Sigmoid colon (tissue), 7 donors: ENCODE data around the gene CLIC5. TPM values are rescaled to one million over a fixed set of nuclear protein-coding genes. Genes with fewer than 3 reads are reported as not detected.

ENCODE experiments used
- DNase-seq: peaks from one replicate; pipeline ENCODE4 v3.0.0-alpha.2; 2019
- H3K27ac ChIP-seq, 4 donors: fragments of 200-600 bp; sonication (generic); one replicate each; pipeline ENCODE4 v1.5.1; 2016 to 2019; ENCODE audit warnings: mild to moderate bottlenecking in 1 of 4
- H3K27me3 ChIP-seq, 3 donors: fragments of 200-600 bp; sonication (generic); one replicate each; pipeline ENCODE4 v1.5.1; 2019; ENCODE audit warnings: mild to moderate bottlenecking in 1 of 3
- H3K36me3 ChIP-seq, 4 donors: fragments of 200-600 bp; sonication (generic); one replicate each; pipeline ENCODE4 v1.5.1; 2016 to 2019
- H3K4me1 ChIP-seq, 4 donors: fragments of 200-600 bp; sonication (generic); one replicate each; pipeline ENCODE4 v1.5.1; 2017 to 2019
- H3K4me3 ChIP-seq, 4 donors: fragments of 200-600 bp; sonication (generic); one replicate each; pipeline ENCODE4 v1.5.1; 2017 to 2019; ENCODE audit warnings: mild to moderate bottlenecking in 2 of 4, moderate library complexity in 1 of 4
- H3K9me3 ChIP-seq, 4 donors: fragments of 200-600 bp in 3 of 4; sonication (generic) in 3 of 4; one replicate each; pipeline versions ENCODE4 v1.5.1 to v1.6.1; 2013 to 2019
- CTCF ChIP-seq, 4 experiments: fragments of 450-650 bp in 3 of 4; fragments of 200-600 bp in 1 of 4; IDR thresholded peaks; one replicate each; pipeline ENCODE4 v1.5.1; 2016 to 2019; ENCODE audit warnings: antibody characterized with exemption in 4 of 4, mild to moderate bottlenecking in 3 of 4, moderate library complexity in 2 of 4
- EP300 ChIP-seq, 4 donors: sonication (generic); formaldehyde crosslinking; IDR thresholded peaks; one replicate each; pipeline ENCODE4 v1.6.1; 2017; ENCODE audit warnings: antibody characterized with exemption in 4 of 4
- POLR2A ChIP-seq, 2 donors: fragments of 450-650 bp; IDR thresholded peaks; one replicate each; pipeline ENCODE4 v1.6.1; 2016; ENCODE audit warnings: antibody characterized with exemption in 2 of 2, mild to moderate bottlenecking in 2 of 2, moderate library complexity in 2 of 2
- POLR2AphosphoS5 ChIP-seq, 4 donors: sonication (generic); formaldehyde crosslinking; IDR thresholded peaks; one replicate each; pipeline ENCODE4 v1.6.1; 2017; ENCODE audit warnings: antibody characterized with exemption in 4 of 4
- WGBS, 2 donors: extraction: QIAGEN DNeasy Blood & Tissue Kit; methylation state at CpG; one replicate each; pipeline ENCODE4 v1.1.7; 2013; 5-methylcytosine and 5-hydroxymethylcytosine counted together
- intact Hi-C: fragments of 100-400 bp; cut with DNase I; formaldehyde crosslinking; loops from one replicate; pipeline ENCODE4 v1.15.1; 2023
- polyA plus RNA-seq, 3 donors: library from polyadenylated mRNA; stranded (reverse); fragments of 200-250 nt; gene quantifications; one replicate each; pipeline ENCODE4 v1.2.3, GENCODE V29; 2013
- total RNA-seq, 4 donors: library from RNA; depleted of rRNA; stranded (reverse); fragments of >200 nt; gene quantifications; one replicate each; pipeline ENCODE4 v1.1.0, GENCODE V29; 2016
- donor health status: healthy with polysubstance abuse.
- donor health status: Bipolar disorder and iron deficiency.
- donor health status: healthy.

The CLIC5 gene
- total and polyA plus RNA-seq, 7 donors: 1.8 to 77.0 (median 3.5) TPM

- no peaks in the 10 kb centered on the region for H3K4me1 ChIP-seq
- H3K36me3 ChIP-seq: no peaks in the 10 kb centered on the region
- DNase-seq: no peak
- no peak overlapping the region for H3K4me3 ChIP-seq
- no peaks in the 10 kb centered on the region for H3K27me3 ChIP-seq
- no peak for TF ChIP-seq POLR2AphosphoS5 (IDR thresholded peaks at IDR 0.05)
- TF ChIP-seq POLR2A (IDR thresholded peaks at IDR 0.05): no peak
- no peak for TF ChIP-seq CTCF (IDR thresholded peaks at IDR 0.05)
- TF ChIP-seq EP300 (IDR thresholded peaks at IDR 0.05): no peak
- H3K9me3 ChIP-seq: no peaks in the 10 kb centered on the region
- H3K27ac ChIP-seq: no peak overlapping the region
- 95 to 96% methylated on average over 4 of the region's 4 CpGs for WGBS, 2 donors
- intact Hi-C loops: no loop called here
These were observed 42.7 kb downstream of the CLIC5 start for GRCh38 chr6:45972795-45973503.

- Histone ChIP-seq H3K9me3 (no peaks in the 10 kb centered on the region), H3K27ac (no peak overlapping the region), H3K4me3 (no peak overlapping the region), H3K4me1 (peaks cover 0 to 3% (median 0%) of the 10 kb centered on the region in 4 donors), H3K27me3 (no peaks in the 10 kb centered on the region), H3K36me3 (no peaks in the 10 kb centered on the region)
- TF ChIP-seq CTCF (IDR thresholded peaks at IDR 0.05): no peak
- TF ChIP-seq EP300 (IDR thresholded peaks at IDR 0.05): no peak
- TF ChIP-seq POLR2A (IDR thresholded peaks at IDR 0.05): no peak
- TF ChIP-seq POLR2AphosphoS5 (IDR thresholded peaks at IDR 0.05): no peak
- WGBS, 2 donors: 62 to 81% methylated on average over 6 of the region's 6 CpGs
- intact Hi-C loops: no loop called here
- no peak for DNase-seq
These were observed 44.4 kb downstream of the CLIC5 start for GRCh38 chr6:45971287-45971686.

- no peak overlapping the region for H3K4me3 ChIP-seq
- peaks cover 0 to 11% (median 3%) of the 10 kb centered on the region in 4 donors for H3K4me1 ChIP-seq
- DNase-seq: no peak
- intact Hi-C loops: no loop called here
- TF ChIP-seq POLR2A (IDR thresholded peaks at IDR 0.05): no peak
- no peak for TF ChIP-seq POLR2AphosphoS5 (IDR thresholded peaks at IDR 0.05)
- no peak for TF ChIP-seq CTCF (IDR thresholded peaks at IDR 0.05)
- TF ChIP-seq EP300 (IDR thresholded peaks at IDR 0.05): no peak
- no peaks in the 10 kb centered on the region for H3K9me3 ChIP-seq
- WGBS, 2 donors: 9 to 15% methylated on average over 2 of the region's 2 CpGs
- no peaks in the 10 kb centered on the region for H3K27me3 ChIP-seq
- H3K27ac ChIP-seq: peak overlapping the region in 1 of 4 donors; percentile 5
- no peaks in the 10 kb centered on the region for H3K36me3 ChIP-seq
These were observed 45.3 kb downstream of the CLIC5 start for GRCh38 chr6:45970326-45970725.

GRCh38 chr6:45969883-45970282, 45.8 kb downstream of the CLIC5 start:
- DNase-seq: no peak
- Histone ChIP-seq H3K4me1 (peaks cover 0 to 11% (median 3%) of the 10 kb centered on the region in 4 donors), H3K27ac (peak overlapping the region in 1 of 4 donors; percentile 5), H3K9me3 (no peaks in the 10 kb centered on the region), H3K4me3 (no peak overlapping the region), H3K36me3 (no peaks in the 10 kb centered on the region), H3K27me3 (no peaks in the 10 kb centered on the region)
- WGBS, 2 donors: 16 to 74% methylated on average over 2 of the region's 2 CpGs
- intact Hi-C loops: no loop called here
- TF ChIP-seq POLR2AphosphoS5 (IDR thresholded peaks at IDR 0.05): no peak
- no peak for TF ChIP-seq EP300 (IDR thresholded peaks at IDR 0.05)
- TF ChIP-seq CTCF (IDR thresholded peaks at IDR 0.05): no peak
- no peak for TF ChIP-seq POLR2A (IDR thresholded peaks at IDR 0.05)

GRCh38 chr6:45969026-45969425, 46.6 kb downstream of the CLIC5 start:
- 26 to 66% methylated on average over 2 of the region's 2 CpGs for WGBS, 2 donors
- no peak for DNase-seq
- H3K27me3 ChIP-seq: no peaks in the 10 kb centered on the region
- H3K36me3 ChIP-seq: no peaks in the 10 kb centered on the region
- no peaks in the 10 kb centered on the region for H3K9me3 ChIP-seq
- H3K4me3 ChIP-seq: no peak overlapping the region
- peaks cover 0 to 11% (median 3%) of the 10 kb centered on the region in 4 donors for H3K4me1 ChIP-seq
- no peak overlapping the region for H3K27ac ChIP-seq
- intact Hi-C loops: no loop called here
- TF ChIP-seq EP300 (IDR thresholded peaks at IDR 0.05) (no peak), POLR2A (IDR thresholded peaks at IDR 0.05) (no peak), POLR2AphosphoS5 (IDR thresholded peaks at IDR 0.05) (no peak), CTCF (IDR thresholded peaks at IDR 0.05) (no peak)
